HG03045 (cell line): ENCODE data around the gene DMRTB1.

ENCODE experiments used
- ATAC-seq: cut with Tn5 transposase; IDR thresholded peaks from one replicate; pipeline ENCODE4 v1.9.1; 2021; ENCODE audit warnings: mild to moderate bottlenecking, moderate library complexity; ENCODE audit not compliant: unreplicated experiment

Gene DMRTB1

GRCh38 chr1:53462769-53463501 is 3.7 kb downstream of the DMRTB1 start:
- no peak for ATAC-seq

- no peak for ATAC-seq
Measured at GRCh38 chr1:53463961-53464899, 5.0 kb downstream of the DMRTB1 start.

GRCh38 chr1:53465023-53465957 is 6.1 kb downstream of the DMRTB1 start:
- ATAC-seq, result no peak

GRCh38 chr1:53467391-53467790 is 8.2 kb downstream of the DMRTB1 start:
- no peak for ATAC-seq

- no peak for ATAC-seq
Measured at GRCh38 chr1:53468374-53468773, 9.2 kb downstream of the DMRTB1 start.

- ATAC-seq, result no peak
Measured at GRCh38 chr1:53469373-53469772, 10.2 kb downstream of the DMRTB1 start.

- ATAC-seq, result no peak
Measured at GRCh38 chr1:53470155-53470554, 11.0 kb downstream of the DMRTB1 start.

- ATAC-seq, result no peak
Measured at GRCh38 chr1:53470584-53470983, 11.4 kb downstream of the DMRTB1 start.

GRCh38 chr1:53471000-53471399 is 11.8 kb downstream of the DMRTB1 start:
- ATAC-seq, result no peak

- ATAC-seq, result no peak
Measured at GRCh38 chr1:53473463-53473862, 14.3 kb downstream of the DMRTB1 start.

GRCh38 chr1:53475664-53476063 is 16.5 kb downstream of the DMRTB1 start:
- ATAC-seq, result no peak

GRCh38 chr1:53476579-53476978 is 17.4 kb downstream of the DMRTB1 start:
- no peak for ATAC-seq

GRCh38 chr1:53477651-53478501 is 18.7 kb downstream of the DMRTB1 start:
- ATAC-seq, result no peak

GRCh38 chr1:53478502-53478818 is 19.3 kb downstream of the DMRTB1 start:
- ATAC-seq, result no peak

- ATAC-seq, result no peak
Measured at GRCh38 chr1:53480678-53481077, 21.5 kb downstream of the DMRTB1 start.

GRCh38 chr1:53481456-53481855 is 22.3 kb downstream of the DMRTB1 start:
- ATAC-seq, result no peak

GRCh38 chr1:53482441-53483153 is 23.4 kb downstream of the DMRTB1 start:
- ATAC-seq, result no peak

GRCh38 chr1:53483170-53483569 is 24.0 kb downstream of the DMRTB1 start:
- no peak for ATAC-seq

- ATAC-seq, result no peak
Measured at GRCh38 chr1:53483656-53484055, 24.5 kb downstream of the DMRTB1 start.
